Sigmoid colon (tissue), 7 donors: ENCODE results near the gene DPH5. TPM values are rescaled to one million over a fixed set of nuclear protein-coding genes. Genes with fewer than 3 reads are reported as not detected.

Experiments used
- polyA plus RNA-seq, 3 donors: library from polyadenylated mRNA; stranded (reverse); fragments of 200-250 nt; gene quantifications; one replicate each; pipeline ENCODE4 v1.2.3, GENCODE V29; 2013
- total RNA-seq, 4 donors: library from RNA; depleted of rRNA; stranded (reverse); fragments of >200 nt; gene quantifications; one replicate each; pipeline ENCODE4 v1.1.0, GENCODE V29; 2016
- donor health status: healthy with polysubstance abuse.
- donor health status: Bipolar disorder and iron deficiency.
- donor health status: healthy.

Gene DPH5
- total and polyA plus RNA-seq, 7 donors = 23.1 to 38.5 (median 31.0) TPM

Other genes starting within 250 kb of the DPH5 start
- gene EXTL2, start 130.9 kb downstream of the DPH5 start, total RNA-seq = 10 to 100 TPM; 13.3 to 20.3 (median 15.1) TPM
- gene EXTL2, start 130.9 kb downstream of the DPH5 start, polyA plus RNA-seq = 1 to 10 TPM; 1.4 to 3.8 (median 1.8) TPM
- 10 to 100 TPM; 10.9 to 16.7 (median 14.1) TPM for gene SLC30A7, start 129.7 kb downstream of the DPH5 start, total RNA-seq
- 1 to 10 TPM in 2 of 3 donors, under 1 TPM in 1; 0.92 to 6.7 (median 1.8) TPM for gene SLC30A7, start 129.7 kb downstream of the DPH5 start, polyA plus RNA-seq
- gene S1PR1, start 211.2 kb upstream of the DPH5 start, total RNA-seq = 10 to 100 TPM; 16.4 to 25.5 (median 22.3) TPM
- gene S1PR1, start 211.2 kb upstream of the DPH5 start, polyA plus RNA-seq = 10 to 100 TPM in 1 of 3 donors, 1 to 10 TPM in 2; 1.2 to 29.3 (median 4.2) TPM